ENCODE results near the gene ALAS1.

ALAS1 gene

GRCh38 chr3:52256622-52257021, 58.7 kb downstream of the ALAS1 start:
- Histone ChIP-seq H3K4me3 (ENCODE audit: low read length in 2 of 2) (no peak overlapping the region), H3K9ac (ENCODE audit: low read depth, low read length, poor library complexity) (no peak overlapping the region), H3K18ac (ENCODE audit: low read length) (no peak overlapping the region), H2BK12ac (ENCODE audit: low read length) (no peak overlapping the region), H3K79me1 (ENCODE audit: low read depth, low read length) (no peaks in the 10 kb centered on the region), H2BK15ac (ENCODE audit: low read length) (no peak overlapping the region), H3K4me2 (ENCODE audit: insufficient read depth, low read length, poor library complexity, severe bottlenecking) (no peak overlapping the region), H3K27me3 (ENCODE audit: control insufficient read depth in 3 of 3, insufficient read depth in 3 of 3, low read depth in 1 of 3, low read length in 3 of 3) (no peaks in the 10 kb centered on the region), H3K23ac (ENCODE audit: low read depth, low read length, poor library complexity) (no peak overlapping the region), H3K36me3 (replicated peaks in 1 of 2; ENCODE audit: control insufficient read depth in 2 of 2, insufficient read depth in 2 of 2, low read length in 2 of 2) (peaks cover 56 to 98% of the 10 kb centered on the region in 2 donors), H3K27ac (replicated peaks; ENCODE audit: low read length) (no peak overlapping the region), H3K4me1 (ENCODE audit: control insufficient read depth in 2 of 2, insufficient read depth in 1 of 2, low read depth in 1 of 2, low read length in 2 of 2) (no peaks in the 10 kb centered on the region), H3K4ac (ENCODE audit: low read length) (no peak overlapping the region), H4K91ac (ENCODE audit: low read depth, low read length, poor library complexity) (no peak overlapping the region), H2AK5ac (ENCODE audit: low read depth, low read length) (no peak overlapping the region), H4K8ac (ENCODE audit: low read depth, low read length) (no peak overlapping the region), H2BK120ac (ENCODE audit: low read depth, low read length) (no peak overlapping the region), H2AFZ (ENCODE audit: low read length) (no peak overlapping the region), H3K9me3 (replicated peaks in 1 of 2; ENCODE audit: control insufficient read depth in 2 of 2, insufficient read depth in 1 of 2, low read depth in 1 of 2, low read length in 2 of 2) (no peaks in the 10 kb centered on the region), H2BK5ac (ENCODE audit: low read length) (no peak overlapping the region), H3K14ac (ENCODE audit: low read length) (no peak overlapping the region)
- no peak for DNase-seq (ENCODE audit: low spot score)
- no CpG with 5 or more reads among the region's 4 CpGs for WGBS, 2 donors (ENCODE audit: extremely low coverage in 2 of 2, insufficient read length in 2 of 2, insufficient replicate concordance in 1 of 2)

- Histone ChIP-seq H3K36me3 (replicated peaks in 1 of 2; ENCODE audit: control insufficient read depth in 2 of 2, insufficient read depth in 2 of 2, low read length in 2 of 2) (peaks cover 59 to 98% of the 10 kb centered on the region in 2 donors), H3K9ac (ENCODE audit: low read depth, low read length, poor library complexity) (no peak overlapping the region), H2AFZ (ENCODE audit: low read length) (no peak overlapping the region), H2AK5ac (ENCODE audit: low read depth, low read length) (no peak overlapping the region), H2BK120ac (ENCODE audit: low read depth, low read length) (no peak overlapping the region), H3K4me3 (ENCODE audit: low read length in 2 of 2) (no peak overlapping the region), H3K18ac (ENCODE audit: low read length) (no peak overlapping the region), H2BK5ac (ENCODE audit: low read length) (no peak overlapping the region), H2BK15ac (ENCODE audit: low read length) (no peak overlapping the region), H3K14ac (ENCODE audit: low read length) (no peak overlapping the region), H3K4me1 (ENCODE audit: control insufficient read depth in 2 of 2, insufficient read depth in 1 of 2, low read depth in 1 of 2, low read length in 2 of 2) (no peaks in the 10 kb centered on the region), H3K79me1 (ENCODE audit: low read depth, low read length) (no peaks in the 10 kb centered on the region), H3K4ac (ENCODE audit: low read length) (no peak overlapping the region), H4K8ac (ENCODE audit: low read depth, low read length) (no peak overlapping the region), H3K27me3 (ENCODE audit: control insufficient read depth in 3 of 3, insufficient read depth in 3 of 3, low read depth in 1 of 3, low read length in 3 of 3) (no peaks in the 10 kb centered on the region), H3K4me2 (ENCODE audit: insufficient read depth, low read length, poor library complexity, severe bottlenecking) (no peak overlapping the region), H4K91ac (ENCODE audit: low read depth, low read length, poor library complexity) (no peak overlapping the region), H2BK12ac (ENCODE audit: low read length) (no peak overlapping the region), H3K9me3 (replicated peaks in 1 of 2; ENCODE audit: control insufficient read depth in 2 of 2, insufficient read depth in 1 of 2, low read depth in 1 of 2, low read length in 2 of 2) (no peaks in the 10 kb centered on the region), H3K27ac (replicated peaks; ENCODE audit: low read length) (no peak overlapping the region), H3K23ac (ENCODE audit: low read depth, low read length, poor library complexity) (no peak overlapping the region)
- DNase-seq (ENCODE audit: low spot score), result no peak
- WGBS, 2 donors (ENCODE audit: extremely low coverage in 2 of 2, insufficient read length in 2 of 2, insufficient replicate concordance in 1 of 2), result no CpG with 5 or more reads among the region's 4 CpGs
Observed at GRCh38 chr3:52257911-52258310, 60.0 kb downstream of the ALAS1 start.

GRCh38 chr3:52259035-52259434, 61.1 kb downstream of the ALAS1 start:
- Histone ChIP-seq H4K8ac (ENCODE audit: low read depth, low read length) (no peak overlapping the region), H3K23ac (ENCODE audit: low read depth, low read length, poor library complexity) (no peak overlapping the region), H3K79me1 (ENCODE audit: low read depth, low read length) (no peaks in the 10 kb centered on the region), H3K4ac (ENCODE audit: low read length) (no peak overlapping the region), H3K9me3 (replicated peaks in 1 of 2; ENCODE audit: control insufficient read depth in 2 of 2, insufficient read depth in 1 of 2, low read depth in 1 of 2, low read length in 2 of 2) (no peaks in the 10 kb centered on the region), H3K4me1 (ENCODE audit: control insufficient read depth in 2 of 2, insufficient read depth in 1 of 2, low read depth in 1 of 2, low read length in 2 of 2) (no peaks in the 10 kb centered on the region), H4K91ac (ENCODE audit: low read depth, low read length, poor library complexity) (no peak overlapping the region), H3K14ac (ENCODE audit: low read length) (no peak overlapping the region), H2AK5ac (ENCODE audit: low read depth, low read length) (no peak overlapping the region), H2BK120ac (ENCODE audit: low read depth, low read length) (no peak overlapping the region), H3K18ac (ENCODE audit: low read length) (no peak overlapping the region), H2BK15ac (ENCODE audit: low read length) (no peak overlapping the region), H3K27ac (replicated peaks; ENCODE audit: low read length) (no peak overlapping the region), H3K9ac (ENCODE audit: low read depth, low read length, poor library complexity) (no peak overlapping the region), H3K27me3 (ENCODE audit: control insufficient read depth in 3 of 3, insufficient read depth in 3 of 3, low read depth in 1 of 3, low read length in 3 of 3) (no peaks in the 10 kb centered on the region), H2AFZ (ENCODE audit: low read length) (no peak overlapping the region), H3K4me3 (ENCODE audit: low read length in 2 of 2) (no peak overlapping the region), H3K4me2 (ENCODE audit: insufficient read depth, low read length, poor library complexity, severe bottlenecking) (no peak overlapping the region), H3K36me3 (replicated peaks in 1 of 2; ENCODE audit: control insufficient read depth in 2 of 2, insufficient read depth in 2 of 2, low read length in 2 of 2) (peaks cover 55 to 98% of the 10 kb centered on the region in 2 donors), H2BK5ac (ENCODE audit: low read length) (no peak overlapping the region), H2BK12ac (ENCODE audit: low read length) (no peak overlapping the region)
- no CpG with 5 or more reads among the region's 1 CpG for WGBS, 2 donors (ENCODE audit: extremely low coverage in 2 of 2, insufficient read length in 2 of 2, insufficient replicate concordance in 1 of 2)
- no peak for DNase-seq (ENCODE audit: low spot score)

GRCh38 chr3:52259448-52259847, 61.5 kb downstream of the ALAS1 start:
- no peak overlapping the region for H3K27ac ChIP-seq (replicated peaks; ENCODE audit: low read length)
- no peak overlapping the region for H3K23ac ChIP-seq (ENCODE audit: low read depth, low read length, poor library complexity)
- no peaks in the 10 kb centered on the region for H3K4me1 ChIP-seq (ENCODE audit: control insufficient read depth in 2 of 2, insufficient read depth in 1 of 2, low read depth in 1 of 2, low read length in 2 of 2)
- no peak overlapping the region for H3K18ac ChIP-seq (ENCODE audit: low read length)
- WGBS, 2 donors (ENCODE audit: extremely low coverage in 2 of 2, insufficient read length in 2 of 2, insufficient replicate concordance in 1 of 2), result no CpG with 5 or more reads among the region's 4 CpGs
- no peak for DNase-seq (ENCODE audit: low spot score)
- no peak overlapping the region for H2BK15ac ChIP-seq (ENCODE audit: low read length)
- no peak overlapping the region for H3K14ac ChIP-seq (ENCODE audit: low read length)
- H2BK12ac ChIP-seq (ENCODE audit: low read length), result no peak overlapping the region
- H3K27me3 ChIP-seq (ENCODE audit: control insufficient read depth in 3 of 3, insufficient read depth in 3 of 3, low read depth in 1 of 3, low read length in 3 of 3), result no peaks in the 10 kb centered on the region
- H3K4me2 ChIP-seq (ENCODE audit: insufficient read depth, low read length, poor library complexity, severe bottlenecking), result no peak overlapping the region
- H3K79me1 ChIP-seq (ENCODE audit: low read depth, low read length), result no peaks in the 10 kb centered on the region
- H2BK120ac ChIP-seq (ENCODE audit: low read depth, low read length), result no peak overlapping the region
- no peak overlapping the region for H2AFZ ChIP-seq (ENCODE audit: low read length)
- peaks cover 56 to 98% of the 10 kb centered on the region in 2 donors for H3K36me3 ChIP-seq (replicated peaks in 1 of 2; ENCODE audit: control insufficient read depth in 2 of 2, insufficient read depth in 2 of 2, low read length in 2 of 2)
- H2AK5ac ChIP-seq (ENCODE audit: low read depth, low read length), result no peak overlapping the region
- H3K9ac ChIP-seq (ENCODE audit: low read depth, low read length, poor library complexity), result no peak overlapping the region
- no peak overlapping the region for H4K91ac ChIP-seq (ENCODE audit: low read depth, low read length, poor library complexity)
- H3K4ac ChIP-seq (ENCODE audit: low read length), result no peak overlapping the region
- H3K9me3 ChIP-seq (replicated peaks in 1 of 2; ENCODE audit: control insufficient read depth in 2 of 2, insufficient read depth in 1 of 2, low read depth in 1 of 2, low read length in 2 of 2), result no peaks in the 10 kb centered on the region
- H2BK5ac ChIP-seq (ENCODE audit: low read length), result no peak overlapping the region
- no peak overlapping the region for H4K8ac ChIP-seq (ENCODE audit: low read depth, low read length)
- H3K4me3 ChIP-seq (ENCODE audit: low read length in 2 of 2), result no peak overlapping the region
